Tibial artery (tissue), 4 donors: ENCODE data around the gene ADRB1.

Source experiments
- DNase-seq, 2 donors: peaks; one replicate each; pipeline ENCODE4 v3.0.0-alpha.2; 2019
- H3K27ac ChIP-seq, 2 donors: fragments of 200-600 bp; sonication (generic) in 1 of 2; 1 replicate in 1 of 2; 2 replicates in 1 of 2; pipeline ENCODE4 v1.5.1; 2018 to 2019; ENCODE audit warnings: mild to moderate bottlenecking in 1 of 2
- H3K27me3 ChIP-seq, 2 donors: fragments of 200-600 bp; sonication (generic) in 1 of 2; one replicate each; pipeline versions ENCODE4 v1.5.1 to v1.6.0; 2016 to 2019
- H3K36me3 ChIP-seq, 3 donors: fragments of 200-600 bp; sonication (generic) in 2 of 3; one replicate each; pipeline ENCODE4 v1.5.1; 2016 to 2019; ENCODE audit warnings: mild to moderate bottlenecking in 2 of 3
- H3K4me1 ChIP-seq, 4 donors: fragments of 200-600 bp; sonication (generic) in 2 of 4; 1 replicate in 3 of 4; 2 replicates in 1 of 4; pipeline ENCODE4 v1.5.1; 2016 to 2019
- H3K4me3 ChIP-seq, 2 donors: fragments of 200-600 bp; sonication (generic) in 1 of 2; 1 replicate in 1 of 2; 2 replicates in 1 of 2; pipeline ENCODE4 v1.5.1; 2018 to 2019; ENCODE audit warnings: mild to moderate bottlenecking in 2 of 2
- H3K9me3 ChIP-seq, 3 donors: fragments of 200-600 bp; sonication (generic) in 1 of 3; one replicate each; pipeline ENCODE4 v1.5.1; 2016 to 2019
- CTCF ChIP-seq, 2 experiments: fragments of 200-600 bp in 1 of 2; fragments of 450-650 bp in 1 of 2; IDR thresholded peaks; one replicate each; pipeline ENCODE4 v1.5.1; 2017 to 2019; ENCODE audit warnings: antibody characterized with exemption in 2 of 2, mild to moderate bottlenecking in 1 of 2, moderate library complexity in 1 of 2
- intact Hi-C: fragments of 100-400 bp; cut with DNase I; formaldehyde crosslinking; loops from one replicate; pipeline ENCODE4 v1.15.0; 2023; ENCODE audit warnings: low total_unique reads

Gene ADRB1

GRCh38 chr10:114026189-114027040 is 17.3 kb upstream of the ADRB1 start:
- Histone ChIP-seq H3K4me3 (no peak overlapping the region), H3K27me3 (peaks cover 0 to 6% of the 10 kb centered on the region in 2 donors), H3K27ac (no peak overlapping the region), H3K36me3 (no peaks in the 10 kb centered on the region), H3K4me1 (peaks cover 0 to 5% (median 0%) of the 10 kb centered on the region in 4 donors), H3K9me3 (no peaks in the 10 kb centered on the region)
- intact Hi-C loops: no loop called here
- no peak for DNase-seq
- no peak for TF ChIP-seq CTCF (IDR thresholded peaks at IDR 0.05)

GRCh38 chr10:114027041-114027394 is 16.6 kb upstream of the ADRB1 start:
- Histone ChIP-seq H3K36me3 (no peaks in the 10 kb centered on the region), H3K27me3 (peaks cover 0 to 6% of the 10 kb centered on the region in 2 donors), H3K4me1 (peaks cover 0 to 5% (median 0%) of the 10 kb centered on the region in 4 donors), H3K27ac (no peak overlapping the region), H3K9me3 (no peaks in the 10 kb centered on the region), H3K4me3 (no peak overlapping the region)
- TF ChIP-seq CTCF (IDR thresholded peaks at IDR 0.05): no peak
- DNase-seq: no peak
- intact Hi-C loops: no loop called here

- Histone ChIP-seq H3K9me3 (no peaks in the 10 kb centered on the region), H3K36me3 (no peaks in the 10 kb centered on the region), H3K27me3 (peaks cover 0 to 6% of the 10 kb centered on the region in 2 donors), H3K4me3 (no peak overlapping the region), H3K27ac (no peak overlapping the region), H3K4me1 (no peaks in the 10 kb centered on the region)
- intact Hi-C loops: no loop called here
- no peak for TF ChIP-seq CTCF (IDR thresholded peaks at IDR 0.05)
- no peak for DNase-seq
Measured at GRCh38 chr10:114027951-114028350, 15.7 kb upstream of the ADRB1 start.

- DNase-seq: no peak
- H3K27me3 ChIP-seq: peaks cover 0 to 6% of the 10 kb centered on the region in 2 donors
- no peak overlapping the region for H3K27ac ChIP-seq
- H3K4me1 ChIP-seq: no peaks in the 10 kb centered on the region
- H3K36me3 ChIP-seq: no peaks in the 10 kb centered on the region
- no peak overlapping the region for H3K4me3 ChIP-seq
- intact Hi-C loops: no loop called here
- no peak for TF ChIP-seq CTCF (IDR thresholded peaks at IDR 0.05)
- no peaks in the 10 kb centered on the region for H3K9me3 ChIP-seq
Measured at GRCh38 chr10:114028425-114028824, 15.2 kb upstream of the ADRB1 start.

GRCh38 chr10:114029655-114030054 is 14.0 kb upstream of the ADRB1 start:
- Histone ChIP-seq H3K4me1 (no peaks in the 10 kb centered on the region), H3K36me3 (no peaks in the 10 kb centered on the region), H3K27ac (no peak overlapping the region), H3K9me3 (no peaks in the 10 kb centered on the region), H3K4me3 (no peak overlapping the region), H3K27me3 (peaks cover 0 to 6% of the 10 kb centered on the region in 2 donors)
- TF ChIP-seq CTCF (IDR thresholded peaks at IDR 0.05): no peak
- intact Hi-C loops: no loop called here
- no peak for DNase-seq
